Suprapubic skin (tissue), 3 donors: ENCODE measurements around the gene EXT2.

Experiments used
- CTCF ChIP-seq, 2 donors: fragments of 200-600 bp in 1 of 2; fragments of 450-650 bp in 1 of 2; sonication (generic) in 1 of 2; IDR thresholded peaks; one replicate each; pipeline ENCODE4 v1.5.1; 2016 to 2019; ENCODE audit warnings: antibody characterized with exemption in 2 of 2, mild to moderate bottlenecking in 1 of 2, moderate library complexity in 1 of 2
- POLR2AphosphoS5 ChIP-seq, 3 donors: sonication (generic); formaldehyde crosslinking; IDR thresholded peaks; one replicate each; pipeline ENCODE4 v1.6.1; 2017; ENCODE audit warnings: antibody characterized with exemption in 3 of 3

- TF ChIP-seq POLR2AphosphoS5 (IDR thresholded peaks at IDR 0.05), result no peak
- no peak for TF ChIP-seq CTCF (IDR thresholded peaks at IDR 0.05)
Measured at GRCh38 chr11:44058275-44058674, 37.2 kb upstream of the EXT2 start.
